GM12878 (cell line): Measurements from ENCODE around the gene GDNF. TPM values are rescaled to one million over a fixed set of nuclear protein-coding genes. Genes with fewer than 3 reads are reported as not detected.
A peak's percentile ranks its signal among the peaks of the same experiment; 100 is the strongest.

ENCODE experiments used
- CBX5 ChIP-seq: sonication (generic); IDR thresholded peaks from 2 replicates; pipeline ENCODE4 v1.6.1; 2016; ENCODE audit warnings: low read depth, moderate library complexity, mild to moderate bottlenecking, inconsistent platforms
- CREB1 ChIP-seq: IDR thresholded peaks from 2 replicates; pipeline ENCODE4 v1.6.1; 2012; ENCODE audit warnings: low read depth, mild to moderate bottlenecking, inconsistent platforms
- IKZF1 ChIP-seq: fragments of 450-650 bp; conservative IDR thresholded peaks from 2 replicates; pipeline ENCODE4 v1.6.1; 2017; ENCODE audit warnings: antibody characterized with exemption, mild to moderate bottlenecking
- JUND ChIP-seq: IDR thresholded peaks from 2 replicates; pipeline ENCODE4 v1.6.1; 2012; ENCODE audit warnings: low read depth, mild to moderate bottlenecking, low read length, improper control_type of control experiment, moderate library complexity
- NBN ChIP-seq: fragments of 450-650 bp; IDR thresholded peaks from 2 replicates; pipeline ENCODE4 v1.6.1; 2016
- NFYA ChIP-seq: IDR thresholded peaks from 2 replicates; pipeline ENCODE4 v1.6.1; 2011; ENCODE audit warnings: low read depth, mild to moderate bottlenecking, low read length, improper control_type of control experiment, borderline replicate concordance
- NR2F1 ChIP-seq: fragments of 450-650 bp; conservative IDR thresholded peaks from 2 replicates; pipeline ENCODE4 v1.6.1; 2017; ENCODE audit warnings: mild to moderate bottlenecking
- POLR2A ChIP-seq: IDR thresholded peaks from 2 replicates; pipeline ENCODE4 v1.6.1; 2011; ENCODE audit warnings: low read depth, mild to moderate bottlenecking, low read length
- RAD51 ChIP-seq: fragments of 450-650 bp; IDR thresholded peaks from 2 replicates; pipeline ENCODE4 v1.6.1; 2016; ENCODE audit warnings: moderate library complexity, mild to moderate bottlenecking, inconsistent platforms
- SP1 ChIP-seq: IDR thresholded peaks from one replicate; pipeline ENCODE4 v1.6.1; 2011; ENCODE audit warnings: low read depth, low read length
- SUZ12 ChIP-seq: fragments of 200-600 bp; sonication (generic); IDR thresholded peaks from one replicate; pipeline ENCODE4 v1.6.1; 2018; ENCODE audit warnings: antibody characterized with exemption, mild to moderate bottlenecking; ENCODE audit not compliant: unreplicated experiment
- TARDBP ChIP-seq: IDR thresholded peaks from 2 replicates; pipeline ENCODE4 v1.6.1; 2016; ENCODE audit warnings: borderline replicate concordance
- ZNF207 ChIP-seq: fragments of 450-650 bp; IDR thresholded peaks from 2 replicates; pipeline ENCODE4 v1.6.1; 2014; ENCODE audit warnings: antibody characterized with exemption, mild to moderate bottlenecking, borderline replicate concordance
- ZNF24 ChIP-seq: fragments of 450-650 bp; IDR thresholded peaks from 2 replicates; pipeline ENCODE4 v1.6.1; 2017; ENCODE audit warnings: antibody characterized with exemption, mild to moderate bottlenecking
- polyA plus RNA-seq, 11 experiments: library from polyadenylated mRNA; depleted of rRNA in 4 of 11; unstranded in 6 of 11; stranded (reverse) in 5 of 11; fragments of >200 nt; fragmentation: Nextera tagmentation in 4 of 11; fragmentation: Illumina TruSeq in 1 of 11; extraction: Ambion mirVana in 4 of 11; extraction: Trizol in 1 of 11; gene quantifications; 1 replicate in 1 of 11; 2 replicates in 10 of 11; pipeline versions ENCODE4 v1.2.1 to v1.2.3, GENCODE V29; 2011 to 2016; ENCODE audit warnings: inconsistent platforms in 2 of 11, missing spikeins in 2 of 11, low read depth in 1 of 11
- total RNA-seq, 4 experiments: library from RNA; depleted of rRNA in 3 of 4; stranded (reverse); fragments of >200 nt in 3 of 4; fragmentation: Illumina TruSeq in 1 of 4; extraction: Trizol in 1 of 4; gene quantifications; 2 replicates each; pipeline versions ENCODE4 v1.2.1 to v1.2.3, GENCODE V29; 2013 to 2021
- TF ChIP-seq, protein P1 (sequence below): fragments of 450-650 bp; IDR thresholded peaks from 2 replicates; pipeline ENCODE4 v1.6.1; 2018; ENCODE audit warnings: borderline replicate concordance, mild to moderate bottlenecking; ENCODE audit not compliant: partially characterized antibody
- TF ChIP-seq, protein P2 (sequence below): IDR thresholded peaks from 2 replicates; pipeline ENCODE4 v1.6.1; 2011; ENCODE audit warnings: borderline replicate concordance, low read depth, mild to moderate bottlenecking, moderate library complexity, mixed read lengths, low read length; ENCODE audit not compliant: insufficient read depth; ENCODE audit errors: extremely low read length
- TF ChIP-seq, protein P3 (sequence below): fragments of 450-650 bp; IDR thresholded peaks from 2 replicates; pipeline ENCODE4 v1.6.1; 2014; ENCODE audit warnings: mild to moderate bottlenecking
- TF ChIP-seq, protein P4 (sequence below): fragments of 450-650 bp; IDR thresholded peaks from 2 replicates; pipeline ENCODE4 v1.6.1; 2016; ENCODE audit warnings: mild to moderate bottlenecking, moderate library complexity, borderline replicate concordance
- TF ChIP-seq, protein P5 (sequence below): fragments of 450-650 bp; IDR thresholded peaks from 2 replicates; pipeline ENCODE4 v1.6.1; 2017; ENCODE audit warnings: mild to moderate bottlenecking, moderate library complexity

GDNF gene
- total and polyA plus RNA-seq, 10 of the 15 experiments (the other 5 are each of a cell fraction or from before 2014, with no cell fraction given): not detected

DNA sequence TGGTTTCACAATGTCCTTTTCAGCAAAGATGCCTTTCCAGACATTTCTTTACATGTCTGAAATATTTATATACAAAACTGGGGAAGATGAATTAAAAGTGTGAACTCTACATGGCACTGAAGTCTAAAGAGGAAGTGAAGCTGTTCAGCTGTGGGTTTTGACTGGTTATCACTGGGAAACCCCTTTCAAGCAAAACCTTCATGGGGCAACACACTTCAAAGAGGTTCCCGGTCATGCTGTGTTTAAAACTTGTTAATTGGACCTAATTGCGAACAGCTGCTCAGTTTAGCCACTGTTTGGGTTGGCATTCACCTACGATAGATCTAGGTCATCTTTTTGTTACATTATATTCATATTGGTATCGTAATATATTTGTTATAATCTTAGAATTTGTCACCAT, 20.0 kb upstream of the GDNF start (continued):
- TF ChIP-seq CBX5 (0 out of 2 replicates have a peak, but pooled peaks have one; percentile 40), SUZ12 (no peak), ZNF24 (peak; percentile 55; the same call in 1 of the 2 replicates), JUND (0 out of 2 replicates have a peak, but pooled peaks have one; percentile 11), IKZF1 (peak; percentile 81), CREB1 (no peak), NFYA (no peak), TARDBP (no peak), SP1 (peak; percentile 41), RAD51 (peak; percentile 67; the same call in 1 of the 2 replicates), POLR2A (no peak), NBN (peak; percentile 87; the same call in 1 of the 2 replicates), ZNF207 (no peak), NR2F1 (peak; percentile 85)
- TF ChIP-seq, protein P1, sequence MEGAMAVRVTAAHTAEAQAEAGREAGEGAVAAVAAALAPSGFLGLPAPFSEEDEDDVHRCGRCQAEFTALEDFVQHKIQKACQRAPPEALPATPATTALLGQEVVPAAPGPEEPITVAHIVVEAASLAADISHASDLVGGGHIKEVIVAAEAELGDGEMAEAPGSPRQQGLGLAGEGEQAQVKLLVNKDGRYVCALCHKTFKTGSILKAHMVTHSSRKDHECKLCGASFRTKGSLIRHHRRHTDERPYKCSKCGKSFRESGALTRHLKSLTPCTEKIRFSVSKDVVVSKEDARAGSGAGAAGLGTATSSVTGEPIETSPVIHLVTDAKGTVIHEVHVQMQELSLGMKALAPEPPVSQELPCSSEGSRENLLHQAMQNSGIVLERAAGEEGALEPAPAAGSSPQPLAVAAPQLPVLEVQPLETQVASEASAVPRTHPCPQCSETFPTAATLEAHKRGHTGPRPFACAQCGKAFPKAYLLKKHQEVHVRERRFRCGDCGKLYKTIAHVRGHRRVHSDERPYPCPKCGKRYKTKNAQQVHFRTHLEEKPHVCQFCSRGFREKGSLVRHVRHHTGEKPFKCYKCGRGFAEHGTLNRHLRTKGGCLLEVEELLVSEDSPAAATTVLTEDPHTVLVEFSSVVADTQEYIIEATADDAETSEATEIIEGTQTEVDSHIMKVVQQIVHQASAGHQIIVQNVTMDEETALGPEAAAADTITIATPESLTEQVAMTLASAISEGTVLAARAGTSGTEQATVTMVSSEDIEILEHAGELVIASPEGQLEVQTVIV: no peak
- TF ChIP-seq, protein P2, sequence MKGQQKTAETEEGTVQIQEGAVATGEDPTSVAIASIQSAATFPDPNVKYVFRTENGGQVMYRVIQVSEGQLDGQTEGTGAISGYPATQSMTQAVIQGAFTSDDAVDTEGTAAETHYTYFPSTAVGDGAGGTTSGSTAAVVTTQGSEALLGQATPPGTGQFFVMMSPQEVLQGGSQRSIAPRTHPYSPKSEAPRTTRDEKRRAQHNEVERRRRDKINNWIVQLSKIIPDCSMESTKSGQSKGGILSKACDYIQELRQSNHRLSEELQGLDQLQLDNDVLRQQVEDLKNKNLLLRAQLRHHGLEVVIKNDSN: no peak
- TF ChIP-seq, protein P3, sequence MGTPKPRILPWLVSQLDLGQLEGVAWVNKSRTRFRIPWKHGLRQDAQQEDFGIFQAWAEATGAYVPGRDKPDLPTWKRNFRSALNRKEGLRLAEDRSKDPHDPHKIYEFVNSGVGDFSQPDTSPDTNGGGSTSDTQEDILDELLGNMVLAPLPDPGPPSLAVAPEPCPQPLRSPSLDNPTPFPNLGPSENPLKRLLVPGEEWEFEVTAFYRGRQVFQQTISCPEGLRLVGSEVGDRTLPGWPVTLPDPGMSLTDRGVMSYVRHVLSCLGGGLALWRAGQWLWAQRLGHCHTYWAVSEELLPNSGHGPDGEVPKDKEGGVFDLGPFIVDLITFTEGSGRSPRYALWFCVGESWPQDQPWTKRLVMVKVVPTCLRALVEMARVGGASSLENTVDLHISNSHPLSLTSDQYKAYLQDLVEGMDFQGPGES: no peak
- TF ChIP-seq, protein P4, sequence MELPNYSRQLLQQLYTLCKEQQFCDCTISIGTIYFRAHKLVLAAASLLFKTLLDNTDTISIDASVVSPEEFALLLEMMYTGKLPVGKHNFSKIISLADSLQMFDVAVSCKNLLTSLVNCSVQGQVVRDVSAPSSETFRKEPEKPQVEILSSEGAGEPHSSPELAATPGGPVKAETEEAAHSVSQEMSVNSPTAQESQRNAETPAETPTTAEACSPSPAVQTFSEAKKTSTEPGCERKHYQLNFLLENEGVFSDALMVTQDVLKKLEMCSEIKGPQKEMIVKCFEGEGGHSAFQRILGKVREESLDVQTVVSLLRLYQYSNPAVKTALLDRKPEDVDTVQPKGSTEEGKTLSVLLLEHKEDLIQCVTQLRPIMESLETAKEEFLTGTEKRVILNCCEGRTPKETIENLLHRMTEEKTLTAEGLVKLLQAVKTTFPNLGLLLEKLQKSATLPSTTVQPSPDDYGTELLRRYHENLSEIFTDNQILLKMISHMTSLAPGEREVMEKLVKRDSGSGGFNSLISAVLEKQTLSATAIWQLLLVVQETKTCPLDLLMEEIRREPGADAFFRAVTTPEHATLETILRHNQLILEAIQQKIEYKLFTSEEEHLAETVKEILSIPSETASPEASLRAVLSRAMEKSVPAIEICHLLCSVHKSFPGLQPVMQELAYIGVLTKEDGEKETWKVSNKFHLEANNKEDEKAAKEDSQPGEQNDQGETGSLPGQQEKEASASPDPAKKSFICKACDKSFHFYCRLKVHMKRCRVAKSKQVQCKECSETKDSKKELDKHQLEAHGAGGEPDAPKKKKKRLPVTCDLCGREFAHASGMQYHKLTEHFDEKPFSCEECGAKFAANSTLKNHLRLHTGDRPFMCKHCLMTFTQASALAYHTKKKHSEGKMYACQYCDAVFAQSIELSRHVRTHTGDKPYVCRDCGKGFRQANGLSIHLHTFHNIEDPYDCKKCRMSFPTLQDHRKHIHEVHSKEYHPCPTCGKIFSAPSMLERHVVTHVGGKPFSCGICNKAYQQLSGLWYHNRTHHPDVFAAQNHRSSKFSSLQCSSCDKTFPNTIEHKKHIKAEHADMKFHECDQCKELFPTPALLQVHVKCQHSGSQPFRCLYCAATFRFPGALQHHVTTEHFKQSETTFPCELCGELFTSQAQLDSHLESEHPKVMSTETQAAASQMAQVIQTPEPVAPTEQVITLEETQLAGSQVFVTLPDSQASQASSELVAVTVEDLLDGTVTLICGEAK: no peak
- TF ChIP-seq, protein P5, sequence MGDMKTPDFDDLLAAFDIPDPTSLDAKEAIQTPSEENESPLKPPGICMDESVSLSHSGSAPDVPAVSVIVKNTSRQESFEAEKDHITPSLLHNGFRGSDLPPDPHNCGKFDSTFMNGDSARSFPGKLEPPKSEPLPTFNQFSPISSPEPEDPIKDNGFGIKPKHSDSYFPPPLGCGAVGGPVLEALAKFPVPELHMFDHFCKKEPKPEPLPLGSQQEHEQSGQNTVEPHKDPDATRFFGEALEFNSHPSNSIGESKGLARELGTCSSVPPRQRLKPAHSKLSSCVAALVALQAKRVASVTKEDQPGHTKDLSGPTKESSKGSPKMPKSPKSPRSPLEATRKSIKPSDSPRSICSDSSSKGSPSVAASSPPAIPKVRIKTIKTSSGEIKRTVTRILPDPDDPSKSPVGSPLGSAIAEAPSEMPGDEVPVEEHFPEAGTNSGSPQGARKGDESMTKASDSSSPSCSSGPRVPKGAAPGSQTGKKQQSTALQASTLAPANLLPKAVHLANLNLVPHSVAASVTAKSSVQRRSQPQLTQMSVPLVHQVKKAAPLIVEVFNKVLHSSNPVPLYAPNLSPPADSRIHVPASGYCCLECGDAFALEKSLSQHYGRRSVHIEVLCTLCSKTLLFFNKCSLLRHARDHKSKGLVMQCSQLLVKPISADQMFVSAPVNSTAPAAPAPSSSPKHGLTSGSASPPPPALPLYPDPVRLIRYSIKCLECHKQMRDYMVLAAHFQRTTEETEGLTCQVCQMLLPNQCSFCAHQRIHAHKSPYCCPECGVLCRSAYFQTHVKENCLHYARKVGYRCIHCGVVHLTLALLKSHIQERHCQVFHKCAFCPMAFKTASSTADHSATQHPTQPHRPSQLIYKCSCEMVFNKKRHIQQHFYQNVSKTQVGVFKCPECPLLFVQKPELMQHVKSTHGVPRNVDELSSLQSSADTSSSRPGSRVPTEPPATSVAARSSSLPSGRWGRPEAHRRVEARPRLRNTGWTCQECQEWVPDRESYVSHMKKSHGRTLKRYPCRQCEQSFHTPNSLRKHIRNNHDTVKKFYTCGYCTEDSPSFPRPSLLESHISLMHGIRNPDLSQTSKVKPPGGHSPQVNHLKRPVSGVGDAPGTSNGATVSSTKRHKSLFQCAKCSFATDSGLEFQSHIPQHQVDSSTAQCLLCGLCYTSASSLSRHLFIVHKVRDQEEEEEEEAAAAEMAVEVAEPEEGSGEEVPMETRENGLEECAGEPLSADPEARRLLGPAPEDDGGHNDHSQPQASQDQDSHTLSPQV: no peak
